Immature natural killer cell (primary cell): ENCODE measurements around the gene ZNF862. TPM values are rescaled to one million over a fixed set of nuclear protein-coding genes. Genes with fewer than 3 reads are reported as not detected.

ENCODE experiments used
- DNase-seq, 3 donors: peaks; one replicate each; pipeline ENCODE4 v3.0.0; 2022; ENCODE audit warnings: mixed read lengths in 1 of 3
- H3K27ac Mint-ChIP-seq, 6 donors: one replicate each; pipeline ENCODE4 v1.8.0; 2020; ENCODE audit warnings: mixed read lengths in 6 of 6, mild to moderate bottlenecking in 5 of 6, inconsistent platforms in 4 of 6, moderate library complexity in 3 of 6
- H3K27me3 Mint-ChIP-seq, 3 donors: one replicate each; pipeline ENCODE4 v1.8.0; 2020 to 2021; ENCODE audit warnings: low read depth in 3 of 3, mild to moderate bottlenecking in 3 of 3, mixed read lengths in 3 of 3, moderate library complexity in 3 of 3, inconsistent platforms in 1 of 3
- H3K36me3 Mint-ChIP-seq, 3 donors: one replicate each; pipeline ENCODE4 v1.8.0; 2020; ENCODE audit warnings: mixed read lengths in 3 of 3, inconsistent platforms in 2 of 3, mild to moderate bottlenecking in 2 of 3
- H3K4me1 Mint-ChIP-seq, 2 donors: one replicate each; pipeline ENCODE4 v1.8.0; 2020; ENCODE audit warnings: inconsistent platforms in 2 of 2, mild to moderate bottlenecking in 2 of 2, mixed read lengths in 2 of 2, moderate library complexity in 1 of 2
- H3K4me3 Mint-ChIP-seq, 5 donors: one replicate each; pipeline ENCODE4 v1.8.0; 2020; ENCODE audit warnings: mild to moderate bottlenecking in 5 of 5, mixed read lengths in 5 of 5, inconsistent platforms in 3 of 5, moderate library complexity in 3 of 5
- H3K9me3 Mint-ChIP-seq, 6 donors: one replicate each; pipeline ENCODE4 v1.8.0; 2020; ENCODE audit warnings: mild to moderate bottlenecking in 6 of 6, mixed read lengths in 6 of 6, inconsistent platforms in 4 of 6, moderate library complexity in 3 of 6
- polyA plus RNA-seq, 3 donors: library from polyadenylated mRNA; unstranded; fragments of 300-500 nt; fragmentation: Illumina TruSeq; gene quantifications; one replicate each; pipeline ENCODE4 v1.2.3, GENCODE V29; 2021

Gene ZNF862
- polyA plus RNA-seq, 3 donors from 2014 or later = 1.9 to 5.5 (median 2.5) TPM

DNA sequence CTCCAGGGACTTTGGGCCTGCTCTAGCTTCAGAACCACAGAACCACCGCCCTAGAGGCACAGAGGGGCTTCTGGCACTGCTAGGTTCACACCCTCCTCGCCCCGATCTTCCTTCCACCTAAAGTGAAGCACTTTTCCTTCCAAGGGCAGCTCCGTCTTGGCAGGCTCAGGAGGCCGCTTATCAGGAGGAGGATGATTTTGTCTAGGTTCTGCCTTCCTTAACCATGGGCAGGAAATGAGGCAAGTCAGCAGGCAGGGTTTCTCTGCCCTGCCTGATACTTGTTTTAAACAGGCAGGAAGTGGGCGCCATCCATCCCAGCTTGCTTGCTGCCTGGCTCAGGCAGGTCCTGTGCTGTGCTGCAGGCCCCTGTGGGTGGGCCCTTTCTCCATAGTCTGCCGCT lies 27.3 kb downstream of the ZNF862 start:
- H3K9me3 Mint-ChIP-seq = no peaks in the 10 kb centered on the region

DNA sequence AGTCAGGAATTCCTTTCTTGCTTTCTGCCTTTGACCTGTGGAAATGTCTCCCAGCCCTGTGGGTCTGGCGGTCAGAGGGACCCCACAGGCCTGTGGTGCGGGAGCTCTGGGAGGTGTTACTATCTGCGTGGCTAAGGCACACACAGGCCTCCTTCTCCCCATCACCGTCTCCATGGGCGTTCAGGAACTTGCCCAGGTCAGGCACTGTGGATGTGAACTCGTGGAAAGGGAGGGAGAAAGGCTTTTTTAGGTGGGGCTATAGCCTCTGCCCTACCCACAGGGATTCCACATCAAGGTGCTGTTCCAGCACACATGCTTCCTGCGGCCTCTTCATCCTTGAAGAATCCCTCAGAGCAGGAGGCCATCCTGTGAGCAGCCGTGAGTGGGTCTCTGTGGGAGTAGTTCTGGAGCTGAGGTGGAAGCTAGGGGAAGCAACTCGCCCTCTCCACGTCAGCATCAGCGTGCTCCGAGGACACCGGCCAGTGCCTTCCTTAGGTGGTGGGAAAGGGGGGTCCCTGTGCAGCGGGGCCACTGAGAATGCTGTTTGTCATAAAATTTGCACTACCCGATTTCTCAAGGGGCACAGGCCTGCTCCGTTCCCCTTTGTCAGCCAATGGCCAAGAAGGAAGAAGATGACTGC lies 28.1 kb downstream of the ZNF862 start:
- Mint-ChIP-seq H3K36me3 (peaks cover 0 to 8% (median 3%) of the 10 kb centered on the region in 3 donors), H3K27ac (peak overlapping the region in 3 of 6 donors; percentile 7 to 85 (median 45)), H3K9me3 (no peaks in the 10 kb centered on the region), H3K27me3 (peaks cover 2 to 3% (median 2%) of the 10 kb centered on the region in 3 donors), H3K4me1 (peaks cover 42 to 43% of the 10 kb centered on the region in 2 donors), H3K4me3 (peak overlapping the region in 2 of 5 donors; percentile 15 to 47)
- DNase-seq = no peak

More for the DNA sequence above, 27.3 kb downstream of the ZNF862 start:
- H3K27ac Mint-ChIP-seq = peak overlapping the region; percentile 72 to 86 (median 85)
- peaks cover 0 to 8% (median 7%) of the 10 kb centered on the region in 3 donors for H3K36me3 Mint-ChIP-seq
- peak overlapping the region in 2 of 5 donors; percentile 15 to 25 for H3K4me3 Mint-ChIP-seq
- peaks cover 34 to 39% of the 10 kb centered on the region in 2 donors for H3K4me1 Mint-ChIP-seq
- H3K27me3 Mint-ChIP-seq = peaks cover 2 to 3% (median 2%) of the 10 kb centered on the region in 3 donors
- peak in 2 of 3 donors; percentile 22 to 45 for DNase-seq

DNA sequence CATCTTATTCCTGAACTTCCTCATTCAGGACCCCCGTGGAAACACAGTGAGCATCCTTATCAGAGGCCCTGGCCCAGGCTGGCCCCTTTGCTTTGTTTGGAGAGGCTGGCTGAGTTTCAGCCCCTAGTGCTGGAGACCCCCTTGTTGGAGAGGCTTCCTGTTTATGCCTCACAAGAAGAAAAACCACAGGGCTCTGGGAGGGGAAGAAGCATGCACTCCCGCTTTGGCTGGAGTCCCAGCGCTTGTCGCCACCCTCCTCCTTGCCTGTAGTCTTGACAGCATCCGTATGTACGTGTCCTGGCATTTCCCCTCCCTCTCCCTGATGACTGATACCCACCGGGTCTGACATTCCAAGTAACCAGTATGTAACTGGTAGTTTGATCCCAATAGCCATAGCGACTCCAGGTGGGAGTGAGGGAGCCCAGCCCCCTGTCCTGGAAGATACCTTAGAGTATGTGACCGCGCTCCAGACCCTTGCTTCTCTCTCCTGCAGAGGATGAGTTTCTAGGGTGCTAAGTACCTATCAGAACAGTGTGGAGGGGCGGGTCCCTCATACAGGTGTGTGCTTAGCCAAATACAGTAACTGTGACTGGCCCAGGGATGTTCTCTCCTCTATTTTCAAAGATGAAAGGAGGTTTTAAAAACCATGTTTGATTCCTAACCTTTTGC lies 28.7 kb downstream of the ZNF862 start:
- peaks cover 45 to 47% of the 10 kb centered on the region in 2 donors for H3K4me1 Mint-ChIP-seq
- peaks cover 0 to 8% (median 3%) of the 10 kb centered on the region in 3 donors for H3K36me3 Mint-ChIP-seq
- no peak for DNase-seq
- H3K9me3 Mint-ChIP-seq = no peaks in the 10 kb centered on the region
- no peak overlapping the region for H3K27ac Mint-ChIP-seq
- peaks cover 0 to 2% (median 0%) of the 10 kb centered on the region in 3 donors for H3K27me3 Mint-ChIP-seq
- H3K4me3 Mint-ChIP-seq = no peak overlapping the region

DNA sequence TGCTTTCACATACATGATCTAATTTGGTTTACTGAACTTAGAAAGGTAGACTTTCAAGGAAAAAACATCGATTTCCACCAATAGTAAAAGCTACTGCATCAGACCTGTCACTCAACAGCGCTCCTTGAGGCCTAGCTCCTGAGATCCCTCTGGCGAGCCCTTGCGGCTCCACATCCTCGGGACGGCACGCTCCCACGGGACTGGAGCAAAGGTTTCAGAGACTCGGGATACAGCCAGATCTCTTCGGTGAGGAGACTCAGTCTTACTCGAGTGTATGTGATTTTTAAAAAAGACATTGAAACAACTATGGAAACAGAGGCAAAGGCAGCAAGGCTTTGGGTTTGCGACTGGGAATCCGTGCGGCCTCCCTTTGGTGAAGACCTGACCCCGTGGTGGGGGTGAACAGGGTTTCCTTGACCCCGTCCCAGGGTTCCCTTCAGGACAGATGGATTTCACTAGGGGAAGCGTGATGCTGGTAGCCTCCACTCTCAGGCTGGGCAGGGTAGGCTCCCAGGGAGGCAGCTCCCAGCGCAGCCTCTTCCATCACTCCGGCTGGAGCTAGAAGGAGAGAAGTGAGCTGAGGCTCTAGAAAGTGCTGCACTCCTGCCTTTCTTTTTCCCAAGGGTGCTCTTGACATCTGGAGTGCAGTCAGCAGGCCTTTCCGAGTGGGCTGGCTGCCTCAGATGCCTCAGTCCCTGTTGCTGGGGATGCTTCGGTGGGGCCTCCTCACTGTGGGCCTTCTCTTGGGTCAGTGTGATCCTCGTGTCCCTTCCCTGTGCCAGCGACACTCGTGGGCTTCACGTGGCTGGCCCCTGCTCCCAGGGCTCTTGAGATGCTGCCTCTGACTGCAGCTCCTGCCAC lies 29.8 kb downstream of the ZNF862 start:
- Mint-ChIP-seq H3K27ac (no peak overlapping the region), H3K27me3 (peaks cover 0 to 4% (median 0%) of the 10 kb centered on the region in 3 donors), H3K4me3 (no peak overlapping the region), H3K9me3 (no peaks in the 10 kb centered on the region), H3K36me3 (peaks cover 0 to 3% (median 3%) of the 10 kb centered on the region in 3 donors), H3K4me1 (peaks cover 48 to 51% of the 10 kb centered on the region in 2 donors)
- no peak for DNase-seq

DNA sequence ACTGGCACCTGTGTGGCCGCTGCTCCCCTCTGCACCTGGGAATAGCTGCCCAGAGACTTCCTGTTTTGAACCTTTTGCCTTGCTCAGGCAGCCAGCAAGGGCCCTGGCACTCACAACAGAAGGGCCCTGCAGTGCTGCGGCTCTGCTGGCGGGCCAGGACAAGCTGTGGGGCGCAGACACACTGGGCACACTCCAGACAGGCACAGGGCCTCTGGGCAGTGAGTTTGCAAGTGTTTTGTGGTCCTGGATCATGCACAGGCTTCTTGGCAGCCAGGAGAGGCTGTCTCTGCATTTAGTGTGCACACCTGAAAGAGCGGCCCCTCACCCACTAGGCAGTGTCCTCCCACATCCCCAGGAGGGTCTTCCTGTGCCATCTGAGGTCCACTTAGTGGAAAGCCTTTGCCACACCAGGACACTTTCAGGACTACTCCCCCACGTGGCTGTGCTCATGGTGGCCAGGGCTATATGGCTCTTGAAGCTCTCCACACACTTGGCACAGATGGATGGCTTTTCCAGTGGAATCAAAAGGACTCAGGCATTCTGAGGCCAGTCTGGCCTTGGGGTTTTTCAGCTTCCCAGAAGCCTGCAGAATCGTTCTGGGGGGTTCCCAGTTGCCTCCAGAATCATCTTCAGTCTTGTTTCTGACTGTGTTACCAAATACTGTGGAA lies 30.6 kb downstream of the ZNF862 start:
- no peaks in the 10 kb centered on the region for H3K9me3 Mint-ChIP-seq
- H3K27ac Mint-ChIP-seq = no peak overlapping the region
- peaks cover 48 to 53% of the 10 kb centered on the region in 2 donors for H3K4me1 Mint-ChIP-seq
- peaks cover 0 to 4% (median 1%) of the 10 kb centered on the region in 3 donors for H3K27me3 Mint-ChIP-seq
- no peak overlapping the region for H3K4me3 Mint-ChIP-seq
- no peak for DNase-seq
- H3K36me3 Mint-ChIP-seq = no peaks in the 10 kb centered on the region

DNA sequence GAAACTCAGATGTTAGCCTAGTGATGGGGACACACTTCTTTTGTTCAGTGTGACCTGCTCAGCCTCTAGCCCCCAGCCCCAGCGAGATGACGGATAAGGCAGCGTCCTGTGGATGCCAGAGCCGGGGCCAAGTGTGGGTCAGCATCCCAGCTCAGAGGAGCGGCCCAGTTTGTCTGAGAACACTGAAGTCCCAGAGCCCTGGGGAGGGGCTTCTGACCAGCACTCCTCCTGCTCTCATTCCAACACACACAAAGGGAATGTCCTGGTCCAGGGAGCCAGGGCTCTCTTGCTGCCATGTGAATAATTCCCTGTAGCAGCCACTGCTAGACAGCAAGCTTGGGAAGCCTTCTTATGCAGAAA lies 31.1 kb downstream of the ZNF862 start:
- peaks cover 51 to 53% of the 10 kb centered on the region in 2 donors for H3K4me1 Mint-ChIP-seq
- H3K27me3 Mint-ChIP-seq = peaks cover 0 to 4% (median 2%) of the 10 kb centered on the region in 3 donors
- no peak for DNase-seq
- H3K36me3 Mint-ChIP-seq = no peaks in the 10 kb centered on the region
- peak overlapping the region in 4 of 5 donors; percentile 10 to 69 (median 60) for H3K4me3 Mint-ChIP-seq
- peak overlapping the region in 2 of 6 donors; percentile 68 to 84 for H3K27ac Mint-ChIP-seq
- no peaks in the 10 kb centered on the region for H3K9me3 Mint-ChIP-seq

DNA sequence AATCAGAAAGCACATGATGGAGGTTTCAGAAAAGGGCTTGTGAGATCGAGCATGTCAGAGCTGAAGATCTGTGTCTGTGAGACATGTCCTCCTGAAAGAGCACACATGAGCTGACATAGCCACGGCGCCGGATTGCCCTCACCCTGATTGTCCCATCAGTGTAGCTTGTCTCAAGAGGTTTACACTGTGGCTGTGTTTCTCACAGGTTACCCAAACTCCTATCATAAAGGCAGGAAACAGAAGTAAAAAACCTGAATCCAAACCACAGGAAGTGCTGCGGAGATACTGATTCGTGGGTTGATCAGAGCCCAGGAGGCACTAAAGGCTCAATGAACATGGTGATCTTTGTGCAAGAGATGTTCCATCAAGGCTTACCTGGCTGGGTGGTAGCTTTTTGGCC lies 31.7 kb downstream of the ZNF862 start:
- Mint-ChIP-seq H3K27me3 (peaks cover 0 to 4% (median 2%) of the 10 kb centered on the region in 3 donors), H3K4me3 (peak overlapping the region; percentile 10 to 69 (median 60)), H3K4me1 (peaks cover 57 to 59% of the 10 kb centered on the region in 2 donors), H3K36me3 (no peaks in the 10 kb centered on the region), H3K9me3 (no peaks in the 10 kb centered on the region), H3K27ac (peak overlapping the region; percentile 15 to 84 (median 58))
- DNase-seq = peak; percentile 53 to 63 (median 62)

DNA sequence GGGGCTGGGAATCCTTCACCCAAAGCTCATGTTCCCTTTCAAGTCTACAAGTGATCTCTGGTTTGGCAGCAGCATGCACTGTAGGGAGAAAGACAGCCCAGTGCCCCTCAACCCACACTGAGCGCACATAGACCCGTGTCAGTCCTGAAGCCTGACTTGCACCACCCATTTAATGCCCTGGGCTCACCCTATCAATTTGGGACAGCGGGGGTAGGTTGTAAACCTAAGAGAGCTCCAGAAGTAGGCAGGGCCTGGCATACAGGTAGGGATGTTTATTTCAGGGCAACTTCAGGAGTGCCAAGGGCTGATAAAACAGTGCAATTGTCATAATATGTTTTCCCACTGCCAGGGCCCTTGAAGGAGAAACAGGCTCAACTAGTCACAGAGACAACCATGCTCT lies 32.1 kb downstream of the ZNF862 start:
- Mint-ChIP-seq H3K9me3 (no peaks in the 10 kb centered on the region), H3K27ac (peak overlapping the region in 5 of 6 donors; percentile 8 to 84 (median 38)), H3K27me3 (peaks cover 0 to 4% (median 2%) of the 10 kb centered on the region in 3 donors), H3K4me1 (peaks cover 57 to 59% of the 10 kb centered on the region in 2 donors), H3K4me3 (peak overlapping the region in 3 of 5 donors; percentile 31 to 69 (median 38)), H3K36me3 (no peaks in the 10 kb centered on the region)
- no peak for DNase-seq

DNA sequence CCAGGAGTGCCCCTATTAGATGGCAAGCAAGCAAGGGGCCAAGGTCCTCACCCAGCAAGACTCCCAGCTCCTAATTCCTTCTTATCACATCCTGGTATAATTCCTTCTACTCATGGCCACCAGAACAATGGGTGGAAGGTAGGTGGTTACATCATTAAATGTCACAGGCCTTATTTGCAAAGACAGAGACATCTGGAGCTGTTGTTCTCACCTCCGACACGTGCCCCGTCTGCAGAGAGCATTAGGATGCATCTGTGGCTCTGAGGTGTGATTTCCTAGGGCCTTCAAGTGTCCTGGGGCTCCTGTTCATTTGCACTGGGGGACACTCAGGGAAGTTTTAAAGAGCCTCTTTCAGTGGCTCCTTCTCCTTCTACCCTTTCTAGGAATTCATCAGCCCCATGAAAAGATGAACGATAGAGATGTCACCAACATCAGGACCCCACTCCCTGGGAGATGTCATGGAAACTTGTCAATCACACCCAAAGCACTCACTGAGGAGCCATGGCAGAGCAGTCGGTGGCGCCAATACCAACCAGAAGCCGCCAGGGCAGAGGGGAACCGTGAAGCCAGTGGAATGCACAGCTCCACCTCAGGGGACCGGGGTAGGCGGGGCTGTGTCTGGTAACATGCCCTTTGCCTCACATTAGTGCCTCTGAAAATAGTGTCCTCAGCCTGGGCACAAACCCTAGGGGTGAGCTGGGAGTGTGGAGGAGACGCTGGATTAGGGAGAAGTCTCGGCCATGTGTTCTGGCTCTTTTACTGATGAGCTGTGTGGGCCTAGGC lies 32.7 kb downstream of the ZNF862 start:
- H3K4me1 Mint-ChIP-seq = peaks cover 57 to 58% of the 10 kb centered on the region in 2 donors
- peak overlapping the region in 3 of 5 donors; percentile 20 to 38 (median 27) for H3K4me3 Mint-ChIP-seq
- DNase-seq = peak in 2 of 3 donors; percentile 27 to 28
- H3K9me3 Mint-ChIP-seq = no peaks in the 10 kb centered on the region
- H3K27ac Mint-ChIP-seq = peak overlapping the region in 2 of 6 donors; percentile 21 to 61
- peaks cover 0 to 3% (median 2%) of the 10 kb centered on the region in 3 donors for H3K27me3 Mint-ChIP-seq
- no peaks in the 10 kb centered on the region for H3K36me3 Mint-ChIP-seq

DNA sequence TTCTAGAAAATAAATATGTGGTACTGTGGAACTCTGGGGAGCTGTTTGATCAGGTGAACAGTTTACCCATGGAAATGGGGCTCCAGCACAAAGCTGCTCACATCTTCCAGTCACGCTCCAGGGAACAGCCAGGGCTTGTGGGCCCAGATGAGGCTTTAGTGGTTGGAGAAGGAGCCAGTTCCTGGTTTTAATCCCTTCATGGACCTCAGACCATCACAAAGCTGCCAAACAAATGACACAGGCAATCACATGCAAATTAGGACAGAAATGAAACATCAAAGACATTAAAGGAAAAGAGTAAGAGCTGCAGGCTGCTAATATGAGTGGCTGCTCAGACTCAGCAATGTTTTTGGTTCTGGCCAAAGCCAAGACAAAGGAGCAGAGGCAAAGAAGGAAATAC lies 33.4 kb downstream of the ZNF862 start:
- no peak for DNase-seq
- peaks cover 0 to 2% (median 0%) of the 10 kb centered on the region in 3 donors for H3K36me3 Mint-ChIP-seq
- H3K4me3 Mint-ChIP-seq = peak overlapping the region in 4 of 5 donors; percentile 12 to 32 (median 20)
- peaks cover 53 to 55% of the 10 kb centered on the region in 2 donors for H3K4me1 Mint-ChIP-seq
- H3K9me3 Mint-ChIP-seq = no peaks in the 10 kb centered on the region
- H3K27me3 Mint-ChIP-seq = peaks cover 0 to 3% (median 2%) of the 10 kb centered on the region in 3 donors
- H3K27ac Mint-ChIP-seq = peak overlapping the region in 2 of 6 donors; percentile 45 to 46

DNA sequence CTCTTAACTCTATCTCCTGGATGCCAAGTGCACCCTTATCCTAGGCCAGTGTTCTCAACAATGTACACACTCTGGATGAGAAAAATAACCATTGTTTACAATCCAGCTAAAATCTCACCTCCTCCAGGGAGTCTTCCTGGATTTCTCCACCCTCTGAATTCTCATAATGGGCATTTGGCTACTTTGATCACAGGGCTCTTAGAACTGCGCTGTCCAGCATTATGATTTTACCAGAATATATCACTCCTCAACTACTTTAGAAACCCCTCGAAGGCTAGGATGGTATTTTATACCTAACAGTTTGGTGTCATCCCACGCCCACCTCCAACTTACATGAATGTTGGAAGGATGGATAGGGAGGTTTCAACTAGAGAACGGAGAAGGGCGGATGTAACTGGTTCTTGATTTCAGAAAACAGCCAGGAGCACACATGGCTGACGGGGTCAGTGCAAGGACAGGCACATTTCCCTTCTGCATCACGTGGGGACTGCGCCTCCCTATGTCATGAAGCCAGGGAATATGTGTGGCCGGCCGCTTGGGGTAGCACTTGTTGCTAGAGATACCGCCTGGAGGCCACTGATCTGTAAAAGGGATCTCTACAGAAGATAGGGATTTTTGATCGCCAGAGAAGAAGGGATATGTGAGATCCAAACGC lies 34.4 kb downstream of the ZNF862 start:
- DNase-seq = no peak
- peak overlapping the region; percentile 25 to 87 (median 62) for H3K27ac Mint-ChIP-seq

More for the DNA sequence above, 34.4 kb downstream of the ZNF862 start:
- Mint-ChIP-seq H3K4me1 (peaks cover 53 to 55% of the 10 kb centered on the region in 2 donors), H3K9me3 (no peaks in the 10 kb centered on the region), H3K27me3 (peaks cover 0 to 3% (median 2%) of the 10 kb centered on the region in 3 donors), H3K36me3 (peaks cover 1 to 4% (median 2%) of the 10 kb centered on the region in 3 donors), H3K4me3 (peak overlapping the region; percentile 83 to 91 (median 87))
